Hepatocyte (in vitro differentiated cells): ENCODE measurements around the gene CMTR1.

Experiments used
- CTCF ChIP-seq: fragments of 200-600 bp; sonication (generic); IDR thresholded peaks from 2 replicates; pipeline ENCODE4 v1.5.1; 2016; ENCODE audit warnings: antibody characterized with exemption, mild to moderate bottlenecking; ENCODE audit not compliant: poor library complexity
- EZH2 ChIP-seq: fragments of 200-600 bp; sonication (generic); IDR thresholded peaks from 2 replicates; pipeline ENCODE4 v1.6.1; 2016; ENCODE audit warnings: antibody characterized with exemption, mild to moderate bottlenecking, borderline replicate concordance
- EZH2phosphoT487 ChIP-seq: fragments of 200-600 bp; sonication (generic); IDR thresholded peaks from one replicate; pipeline ENCODE4 v1.6.1; 2018; ENCODE audit warnings: antibody characterized with exemption, mild to moderate bottlenecking, low read depth, moderate library complexity; ENCODE audit not compliant: unreplicated experiment, severe bottlenecking

- TF ChIP-seq CTCF: no peak
- no peak for TF ChIP-seq EZH2
- no peak for TF ChIP-seq EZH2phosphoT487
Observed at GRCh38 chr6:37479266-37479854, 46.3 kb downstream of the CMTR1 start.
